ENCODE results near the gene PDK1. TPM values are rescaled to one million over a fixed set of nuclear protein-coding genes. Genes with fewer than 3 reads are reported as not detected.
A peak's percentile ranks its signal among the peaks of the same experiment; 100 is the strongest.

The PDK1 gene
- total RNA-seq, 1 experiment from 2014 or later, result 18.5 TPM

- Histone ChIP-seq H3K4me1 (replicated peaks; ENCODE audit: insufficient read depth) (peaks cover 8% of the 10 kb centered on the region), H3K27me3 (ENCODE audit: insufficient read depth, low read depth) (no peaks in the 10 kb centered on the region), H3K36me3 (ENCODE audit: low read depth) (no peaks in the 10 kb centered on the region), H3K27ac (no peak overlapping the region), H3K9me2 (ENCODE audit: insufficient read depth) (no peaks in the 10 kb centered on the region), H3K79me2 (ENCODE audit: low read depth) (no peaks in the 10 kb centered on the region), H3K4me2 (no peak overlapping the region), H3F3A (ENCODE audit: insufficient read depth, low read depth) (no peaks in the 10 kb centered on the region), H3K9me3 (ENCODE audit: insufficient read depth, low read depth) (peaks cover 21% of the 10 kb centered on the region), H2AFZ (no peak overlapping the region), H4K20me1 (ENCODE audit: insufficient read depth) (no peaks in the 10 kb centered on the region), H3K4me3 (no peak overlapping the region)
- intact Hi-C loops (cut with micrococcal nuclease; ENCODE audit: unreplicated experiment), result no loop called here
- DNase-seq, result no peak
- CTCF ChIA-PET, result no interaction called here
- TF ChIP-seq CTCF (conservative IDR thresholded peaks at IDR 0.05) (no peak), EZH2 (IDR thresholded peaks at IDR 0.05; ENCODE audit: low read depth) (no peak)
- POLR2A ChIA-PET (ENCODE audit: unreplicated experiment), result no interaction called here
- no TSS peak for BruUV-seq (replicated peaks)
Observed at GRCh38 chr2:172513935-172514586, 41.8 kb upstream of the PDK1 start.

- Histone ChIP-seq H3K27ac (no peak overlapping the region), H3K9me3 (ENCODE audit: insufficient read depth, low read depth) (peaks cover 18% of the 10 kb centered on the region), H3K4me2 (no peak overlapping the region), H3K79me2 (ENCODE audit: low read depth) (no peaks in the 10 kb centered on the region), H3K4me3 (no peak overlapping the region), H3K4me1 (replicated peaks; ENCODE audit: insufficient read depth) (peaks cover 8% of the 10 kb centered on the region), H2AFZ (no peak overlapping the region), H4K20me1 (ENCODE audit: insufficient read depth) (no peaks in the 10 kb centered on the region), H3K9me2 (ENCODE audit: insufficient read depth) (no peaks in the 10 kb centered on the region), H3K36me3 (ENCODE audit: low read depth) (no peaks in the 10 kb centered on the region), H3K27me3 (ENCODE audit: insufficient read depth, low read depth) (no peaks in the 10 kb centered on the region), H3F3A (ENCODE audit: insufficient read depth, low read depth) (no peaks in the 10 kb centered on the region)
- DNase-seq, result peak in 1 of 2 experiments; percentile 56
- BruUV-seq (replicated peaks), result no TSS peak
- ChIA-PET POLR2A (ENCODE audit: unreplicated experiment) (no interaction called here), CTCF (no interaction called here)
- no peak for TF ChIP-seq EZH2 (IDR thresholded peaks at IDR 0.05; ENCODE audit: low read depth)
- no peak for TF ChIP-seq CTCF (conservative IDR thresholded peaks at IDR 0.05)
- intact Hi-C loops (cut with micrococcal nuclease; ENCODE audit: unreplicated experiment), result no loop called here
Observed at GRCh38 chr2:172516299-172516698, 39.6 kb upstream of the PDK1 start.

GRCh38 chr2:172518995-172519394, 36.9 kb upstream of the PDK1 start:
- Histone ChIP-seq H3K27ac (no peak overlapping the region), H3K4me1 (replicated peaks; ENCODE audit: insufficient read depth) (peaks cover 8% of the 10 kb centered on the region), H3K36me3 (ENCODE audit: low read depth) (no peaks in the 10 kb centered on the region), H3K9me2 (ENCODE audit: insufficient read depth) (no peaks in the 10 kb centered on the region), H4K20me1 (ENCODE audit: insufficient read depth) (no peaks in the 10 kb centered on the region), H3K79me2 (ENCODE audit: low read depth) (no peaks in the 10 kb centered on the region), H3K9me3 (ENCODE audit: insufficient read depth, low read depth) (peaks cover 2% of the 10 kb centered on the region; the same call in 1 of the 2 replicates), H3K4me2 (no peak overlapping the region), H3K27me3 (ENCODE audit: insufficient read depth, low read depth) (no peaks in the 10 kb centered on the region), H2AFZ (no peak overlapping the region), H3K4me3 (no peak overlapping the region), H3F3A (ENCODE audit: insufficient read depth, low read depth) (no peaks in the 10 kb centered on the region)
- intact Hi-C loops (cut with micrococcal nuclease; ENCODE audit: unreplicated experiment), result no loop called here
- no peak for DNase-seq
- ChIA-PET CTCF (no interaction called here), POLR2A (ENCODE audit: unreplicated experiment) (no interaction called here)
- no TSS peak for BruUV-seq (replicated peaks)
- no peak for TF ChIP-seq CTCF (conservative IDR thresholded peaks at IDR 0.05)
